Testis (tissue), 3 donors: ENCODE data around the gene SLC50A1. TPM values are rescaled to one million over a fixed set of nuclear protein-coding genes. Genes with fewer than 3 reads are reported as not detected.

Experiments
- DNase-seq: peaks from one replicate; pipeline ENCODE4 v3.0.0-alpha.2; 2019
- H3K27ac ChIP-seq, 2 donors: fragments of 200-600 bp; sonication (generic); one replicate each; pipeline ENCODE4 v1.5.1; 2019
- H3K27me3 ChIP-seq: fragments of 200-600 bp; sonication (generic); one replicate; pipeline ENCODE4 v1.5.1; 2019
- H3K36me3 ChIP-seq: fragments of 200-600 bp; sonication (generic); one replicate; pipeline ENCODE4 v1.5.1; 2017; ENCODE audit warnings: low read depth; ENCODE audit errors: missing control alignments
- H3K4me1 ChIP-seq: fragments of 200-600 bp; sonication (generic); one replicate; pipeline ENCODE4 v1.5.1; 2019
- H3K4me3 ChIP-seq, 2 donors: fragments of 200-600 bp; sonication (generic); one replicate each; pipeline ENCODE4 v1.5.1; 2017 to 2019
- H3K9me3 ChIP-seq: fragments of 200-600 bp; sonication (generic); one replicate; pipeline ENCODE4 v1.5.1; 2017
- CTCF ChIP-seq, 3 experiments: fragments of 450-650 bp in 2 of 3; fragments of 200-600 bp in 1 of 3; sonication (generic) in 1 of 3; IDR thresholded peaks; one replicate each; pipeline ENCODE4 v1.5.1; 2016 to 2019; ENCODE audit warnings: antibody characterized with exemption in 3 of 3, mild to moderate bottlenecking in 2 of 3, moderate library complexity in 1 of 3
- POLR2A ChIP-seq: fragments of 450-650 bp; IDR thresholded peaks from one replicate; pipeline ENCODE4 v1.6.1; 2017; ENCODE audit warnings: antibody characterized with exemption, mild to moderate bottlenecking, moderate library complexity
- WGBS, 2 donors: methylation state at CpG; one replicate each; pipeline ENCODE4 v1.1.5; 2018; 5-methylcytosine and 5-hydroxymethylcytosine counted together
- intact Hi-C: fragments of 100-400 bp; cut with DNase I; formaldehyde crosslinking; loops from one replicate; pipeline ENCODE4 v1.15.1; 2023; ENCODE audit warnings: low total_unique reads
- polyA plus RNA-seq: library from polyadenylated mRNA; stranded (reverse); fragments of 350-450 nt; fragmentation: Illumina TruSeq; extraction: RNeasy Lipid Tissue Mini Kit (QIAGEN cat#74804); gene quantifications from one replicate; pipeline ENCODE4 v1.2.3, GENCODE V29; 2014; ENCODE audit warnings: low read depth, low replicate concordance; ENCODE audit not compliant: insufficient read depth
- total RNA-seq, 2 donors: library from RNA; depleted of rRNA; stranded (reverse); fragments of >200 nt; gene quantifications; one replicate each; pipeline ENCODE4 v1.2.3, GENCODE V29; 2016

The SLC50A1 gene
- total and polyA plus RNA-seq, 3 donors from 2014 or later: 25.2 to 33.7 (median 30.0) TPM

- Histone ChIP-seq H3K4me1 (no peaks in the 10 kb centered on the region), H3K27ac (no peak overlapping the region), H3K9me3 (no peaks in the 10 kb centered on the region), H3K27me3 (no peaks in the 10 kb centered on the region), H3K4me3 (no peak overlapping the region), H3K36me3 (no peaks in the 10 kb centered on the region)
- intact Hi-C loops: no loop called here
- WGBS, 2 donors: 61 to 72% methylated on average over 7 of the region's 7 CpGs
- TF ChIP-seq CTCF (IDR thresholded peaks at IDR 0.05): no peak
- no peak for TF ChIP-seq POLR2A
- no peak for DNase-seq
Measured at GRCh38 chr1:155105604-155106011, 30.0 kb upstream of the SLC50A1 start.

GRCh38 chr1:155106862-155107261 is 28.8 kb upstream of the SLC50A1 start:
- Histone ChIP-seq H3K4me1 (no peaks in the 10 kb centered on the region), H3K27ac (no peak overlapping the region), H3K36me3 (no peaks in the 10 kb centered on the region), H3K9me3 (no peaks in the 10 kb centered on the region), H3K4me3 (no peak overlapping the region), H3K27me3 (no peaks in the 10 kb centered on the region)
- DNase-seq: no peak
- intact Hi-C loops: no loop called here
- TF ChIP-seq POLR2A (no peak), CTCF (IDR thresholded peaks at IDR 0.05) (no peak)
- WGBS, 2 donors: 74 to 77% methylated on average over 6 of the region's 6 CpGs

- intact Hi-C loops: no loop called here
- Histone ChIP-seq H3K4me3 (no peak overlapping the region), H3K27me3 (no peaks in the 10 kb centered on the region), H3K9me3 (no peaks in the 10 kb centered on the region), H3K36me3 (no peaks in the 10 kb centered on the region), H3K27ac (no peak overlapping the region), H3K4me1 (no peaks in the 10 kb centered on the region)
- TF ChIP-seq POLR2A (no peak), CTCF (IDR thresholded peaks at IDR 0.05) (no peak)
- no peak for DNase-seq
- WGBS, 2 donors: 79 to 81% methylated on average over 11 to 12 of the region's 12 CpGs
Measured at GRCh38 chr1:155107309-155108264, 28.1 kb upstream of the SLC50A1 start.

- H3K4me1 ChIP-seq: no peaks in the 10 kb centered on the region
- TF ChIP-seq CTCF (IDR thresholded peaks at IDR 0.05) (no peak), POLR2A (no peak)
- intact Hi-C loops: no loop called here
- H3K27me3 ChIP-seq: no peaks in the 10 kb centered on the region
- no peak overlapping the region for H3K27ac ChIP-seq
- H3K9me3 ChIP-seq: no peaks in the 10 kb centered on the region
- WGBS, 2 donors: 72 to 80% methylated on average over 5 of the region's 5 CpGs
- no peak for DNase-seq
- H3K4me3 ChIP-seq: no peak overlapping the region
- H3K36me3 ChIP-seq: no peaks in the 10 kb centered on the region
Measured at GRCh38 chr1:155108296-155108695, 27.4 kb upstream of the SLC50A1 start.
